Stimulated activated CD8-positive, alpha-beta memory T cell treated with anti-CD3 and anti-CD28 coated beads, Interleukin-4, amount 100 ng/mL, for 48 hours (primary cell): Measurements from ENCODE around the gene UPP2.

ENCODE experiments used
- DNase-seq: peaks from one replicate; pipeline ENCODE4 v3.0.0-alpha.2; 2020

Gene UPP2

GRCh38 chr2:158101384-158101926 lies at the start of gene UPP2:
TSS of gene UPP2 (plus strand) at chr2:158101876. CDS start at chr2:158102064, 188 bp downstream.
- no peak for DNase-seq

- DNase-seq = no peak
Observed at GRCh38 chr2:158052761-158053160, 48.9 kb upstream of the UPP2 start.

- no peak for DNase-seq
Observed at GRCh38 chr2:158056875-158057274, 44.8 kb upstream of the UPP2 start.

- no peak for DNase-seq
Observed at GRCh38 chr2:158060160-158060834, 41.4 kb upstream of the UPP2 start.

GRCh38 chr2:158060835-158061435 lies 40.7 kb upstream of the UPP2 start:
- no peak for DNase-seq

GRCh38 chr2:158061763-158062162 lies 39.9 kb upstream of the UPP2 start:
- DNase-seq = no peak

GRCh38 chr2:158066046-158066713 lies 35.5 kb upstream of the UPP2 start:
- DNase-seq = no peak

GRCh38 chr2:158071018-158071417 lies 30.7 kb upstream of the UPP2 start:
- no peak for DNase-seq

GRCh38 chr2:158072361-158072760 lies 29.3 kb upstream of the UPP2 start:
- DNase-seq = no peak

- DNase-seq = no peak
Observed at GRCh38 chr2:158079672-158080071, 22.0 kb upstream of the UPP2 start.

- no peak for DNase-seq
Observed at GRCh38 chr2:158088093-158088492, 13.6 kb upstream of the UPP2 start.

GRCh38 chr2:158089322-158089721 lies 12.4 kb upstream of the UPP2 start:
- no peak for DNase-seq

GRCh38 chr2:158091647-158092046 lies 10.0 kb upstream of the UPP2 start:
- no peak for DNase-seq

- no peak for DNase-seq
Observed at GRCh38 chr2:158094487-158095092, 7.1 kb upstream of the UPP2 start.

- no peak for DNase-seq
Observed at GRCh38 chr2:158095269-158095668, 6.4 kb upstream of the UPP2 start.

- DNase-seq = no peak
Observed at GRCh38 chr2:158095912-158096311, 5.8 kb upstream of the UPP2 start.

- DNase-seq = no peak
Observed at GRCh38 chr2:158097481-158097880, 4.2 kb upstream of the UPP2 start.

- DNase-seq = no peak
Observed at GRCh38 chr2:158098178-158098577, 3.5 kb upstream of the UPP2 start.

GRCh38 chr2:158099716-158100115 lies 2.0 kb upstream of the UPP2 start:
- no peak for DNase-seq

- no peak for DNase-seq
Observed at GRCh38 chr2:158100411-158100810, 1.3 kb upstream of the UPP2 start.

- DNase-seq = no peak
Observed at GRCh38 chr2:158102446-158102845, 770 bp downstream of the UPP2 start.

- DNase-seq = no peak
Observed at GRCh38 chr2:158103411-158104012, 1.8 kb downstream of the UPP2 start.

GRCh38 chr2:158104903-158105302 lies 3.2 kb downstream of the UPP2 start:
- no peak for DNase-seq
